K562 (cell line): ENCODE results near the gene CDH20.

ENCODE experiments used
- ATF2 ChIP-seq: sonication (generic); formaldehyde crosslinking; IDR thresholded peaks from 2 replicates; pipeline ENCODE4 v1.8.1; 2022; ENCODE audit warnings: missing genetic modification reagents
- BRCA1 ChIP-seq, 2 experiments: fragments of 450-650 bp in 1 of 2; sonication (generic) in 1 of 2; formaldehyde crosslinking in 1 of 2; IDR thresholded peaks; 2 replicates each; pipeline versions ENCODE4 v1.5.0 to v1.6.1; 2017 to 2020; ENCODE audit warnings: mild to moderate bottlenecking in 1 of 2, missing genetic modification reagents in 1 of 2
- CTCFL ChIP-seq: IDR thresholded peaks from 2 replicates; pipeline ENCODE4 v1.6.1; 2011; ENCODE audit warnings: borderline replicate concordance, low read depth, mild to moderate bottlenecking, moderate library complexity, low read length; ENCODE audit not compliant: insufficient read depth, poor library complexity, severe bottlenecking
- EP300 ChIP-seq: IDR thresholded peaks from 2 replicates; pipeline ENCODE4 v1.6.1; 2012; ENCODE audit warnings: low read length, improper control_type of control experiment
- ERF ChIP-seq: fragments of 450-650 bp; formaldehyde crosslinking; IDR thresholded peaks from 2 replicates; pipeline ENCODE4 v1.4.0; 2020; ENCODE audit warnings: mild to moderate bottlenecking, mixed read lengths
- FOS ChIP-seq: IDR thresholded peaks from 3 replicates; pipeline ENCODE4 v1.6.1; 2011; ENCODE audit not compliant: insufficient read length; ENCODE audit errors: extremely low read depth
- FOSL1 ChIP-seq: fragments of 200-800 bp; sonication (Bioruptor generic); conservative IDR thresholded peaks from 2 replicates; pipeline ENCODE4 v1.6.1; 2016; ENCODE audit warnings: missing genetic modification characterization, missing compliant biosample characterization
- POLR2A ChIP-seq: fragments of 450-650 bp; conservative IDR thresholded peaks from 2 replicates; pipeline ENCODE4 v1.6.1; 2016
- RBBP5 ChIP-seq: fragments of 200-600 bp; sonication (generic); IDR thresholded peaks from 2 replicates; pipeline ENCODE4 v1.6.1; 2012; ENCODE audit warnings: borderline replicate concordance, mild to moderate bottlenecking, low read length, control low read depth, inconsistent platforms; ENCODE audit not compliant: insufficient read depth, poor library complexity, severe bottlenecking
- REST ChIP-seq, 2 experiments: fragments of 450-650 bp; formaldehyde crosslinking in 1 of 2; IDR thresholded peaks; 2 replicates each; pipeline versions ENCODE4 v1.4.0 to v1.6.1; 2014 to 2020; ENCODE audit warnings: mild to moderate bottlenecking in 2 of 2, borderline replicate concordance in 1 of 2, low read depth in 1 of 2
- TAL1 ChIP-seq: fragments of 450-650 bp; IDR thresholded peaks from 2 replicates; pipeline ENCODE4 v1.6.1; 2016; ENCODE audit warnings: mild to moderate bottlenecking

- TF ChIP-seq BRCA1 (IDR thresholded peaks at IDR 0.05), result no peak
- no peak for TF ChIP-seq BRCA1 (CRISPR knock-in tag; IDR thresholded peaks at IDR 0.05)
- TF ChIP-seq FOSL1 (tag), result no peak
- no peak for TF ChIP-seq ATF2 (CRISPR knock-in tag)
- no peak for TF ChIP-seq ERF
- no peak for TF ChIP-seq REST (IDR thresholded peaks at IDR 0.05; ENCODE audit: borderline replicate concordance)
- TF ChIP-seq REST (CRISPR knock-in tag; IDR thresholded peaks at IDR 0.05; ENCODE audit: low read depth), result no peak
- no peak for TF ChIP-seq CTCFL
- TF ChIP-seq RBBP5, result no peak
- TF ChIP-seq EP300, result no peak
- no peak for TF ChIP-seq POLR2A
- no peak for TF ChIP-seq FOS
- no peak for TF ChIP-seq TAL1
These were observed 110.0 kb downstream of the CDH20 start for GRCh38 chr18:61443081-61443725.
